Ramos (cell line): ENCODE measurements around the gene TIGD4.
"Not testable (repeated sequence)": the region's sequence is repeated elsewhere in the genome, so short reads cannot be mapped to it uniquely, and the experiment has no call there.

ENCODE experiments used
- in situ Hi-C: fragments of 300-500 bp; cut with MboI; formaldehyde crosslinking; loops from one replicate; pipeline ENCODE4 v1.14.3; 2022; ENCODE audit warnings: low sequenced_read_pairs; ENCODE audit not compliant: unreplicated experiment

Gene TIGD4

DNA sequence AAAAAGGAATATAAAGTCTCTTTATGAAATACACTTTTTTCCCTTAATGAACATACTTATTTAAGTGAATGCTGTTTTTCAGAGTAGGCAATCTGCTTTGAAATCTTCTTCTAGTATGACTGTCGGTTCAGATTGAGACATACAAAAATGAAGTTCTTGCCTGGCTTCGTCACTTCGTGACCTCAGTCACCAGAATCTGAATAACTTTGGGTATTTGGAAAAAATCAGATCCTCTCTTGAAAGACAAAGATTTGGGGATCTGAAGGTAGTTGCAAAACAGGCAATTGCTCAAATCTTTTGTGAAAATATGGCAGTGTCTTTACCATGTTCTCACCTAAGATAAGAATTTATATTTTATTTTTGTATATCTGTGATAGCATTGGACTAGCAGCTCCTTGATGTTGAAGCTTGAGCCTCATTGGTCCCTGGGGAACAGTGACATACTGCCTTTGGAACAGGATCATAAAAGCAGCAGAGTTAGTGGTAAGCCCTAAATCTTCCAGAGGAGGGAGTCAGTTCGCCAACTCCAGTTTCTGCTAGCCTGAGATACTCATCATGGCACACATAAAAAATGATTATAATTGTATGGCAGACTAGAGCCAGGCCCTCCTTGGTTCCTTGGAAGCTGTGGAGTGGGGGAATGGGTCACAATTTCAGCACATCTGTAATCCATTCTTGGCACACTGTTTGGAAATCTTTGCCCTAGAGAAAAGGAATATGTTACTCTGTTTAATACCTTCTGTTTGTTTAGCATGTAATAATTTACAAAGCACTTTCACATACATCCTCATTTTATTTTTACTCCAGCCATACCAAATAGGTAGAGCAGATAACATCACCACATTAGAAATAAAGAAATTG lies 5.2 kb upstream of the TIGD4 start:
- in situ Hi-C loops: no loop called here

DNA sequence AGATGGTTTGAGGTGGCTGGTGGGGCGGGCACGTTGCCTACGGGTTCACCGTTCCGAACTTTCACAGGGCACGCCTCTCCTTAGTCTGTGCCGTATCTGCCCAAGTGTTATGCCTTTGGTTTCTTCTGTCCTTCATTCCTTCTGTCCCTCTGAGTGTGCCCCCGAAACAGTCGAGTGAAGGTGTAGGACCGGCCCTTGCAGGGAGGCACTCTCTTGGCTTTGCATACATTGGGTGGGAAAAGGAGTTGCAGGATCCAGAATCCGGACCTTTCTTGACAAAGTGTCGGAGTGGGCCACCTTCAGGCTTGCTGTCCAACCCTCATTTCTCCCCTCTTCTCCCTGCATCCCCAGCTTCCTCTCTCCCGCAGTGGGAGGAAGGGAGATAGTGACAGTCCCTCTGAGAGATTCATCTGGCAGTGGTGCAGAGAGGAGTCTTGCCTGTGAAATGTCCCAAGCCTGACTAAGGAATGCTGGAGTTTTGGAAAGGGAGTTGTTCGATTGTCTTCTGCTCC lies 793 bp upstream of the TIGD4 start:
- in situ Hi-C loops: no loop called here

DNA sequence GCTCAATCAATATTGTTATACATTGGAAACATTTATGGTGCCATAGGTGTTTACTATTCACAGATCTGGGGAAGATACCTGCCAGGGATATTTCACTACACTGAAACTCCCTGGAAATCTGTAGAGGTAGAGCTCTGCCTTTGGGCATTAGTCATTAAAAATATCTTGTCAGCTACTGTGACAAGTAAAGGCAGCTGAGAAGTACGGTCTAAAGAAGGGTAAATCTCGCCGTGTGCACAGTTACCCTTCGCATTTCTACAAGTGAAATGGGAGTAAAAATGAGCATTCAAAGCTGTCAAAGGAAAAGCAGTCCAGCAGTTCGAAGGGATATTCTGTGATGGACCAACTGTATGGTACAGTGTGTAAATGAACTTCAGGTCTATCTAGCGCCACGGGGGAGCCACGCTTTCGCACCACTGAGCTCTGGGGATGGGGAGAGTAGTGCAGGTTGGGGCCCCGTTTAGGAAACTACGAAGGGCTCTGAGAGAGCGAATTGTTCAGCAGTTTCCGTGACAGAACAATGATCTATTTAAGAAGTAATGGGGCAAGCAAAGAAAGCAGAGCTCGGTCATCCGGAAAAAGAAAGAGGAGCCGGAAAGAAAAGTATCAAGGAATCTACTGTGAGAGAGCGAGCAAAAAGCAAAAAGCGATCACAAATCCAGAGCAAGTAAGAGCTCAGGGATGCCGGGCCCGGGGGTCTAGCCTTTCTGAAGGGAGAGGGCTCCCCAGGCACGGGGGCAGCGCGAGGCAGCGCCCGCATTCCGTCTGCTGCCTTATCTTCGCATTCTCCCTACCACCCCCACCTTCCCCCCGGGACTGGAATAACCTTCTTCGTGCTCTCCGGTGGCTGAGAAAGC lies 646 bp downstream of the TIGD4 start:
- in situ Hi-C loops: no loop called here

DNA sequence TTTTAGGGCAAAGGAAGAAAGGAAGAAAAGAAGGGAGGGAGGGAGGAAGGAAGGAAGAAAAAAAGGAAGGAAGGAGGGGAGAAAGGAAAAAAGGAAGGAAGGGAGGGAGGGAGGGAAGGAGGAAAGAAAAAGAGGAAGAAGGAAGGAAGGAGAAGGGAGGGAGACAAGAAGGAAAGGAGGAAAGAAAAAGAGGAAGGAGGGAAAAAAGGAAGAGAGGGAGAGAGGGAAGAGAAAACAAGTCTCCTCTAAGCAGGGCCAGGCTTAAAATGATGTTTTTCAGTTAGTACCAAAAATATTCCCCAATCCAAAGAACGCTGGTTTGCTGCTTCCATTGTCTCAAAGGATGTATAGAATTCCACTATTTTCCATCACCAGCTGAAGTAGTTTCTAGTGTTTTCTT lies 2.0 kb downstream of the TIGD4 start:
- in situ Hi-C loops: no loop called here

- in situ Hi-C loops: no loop called here
Observed at GRCh38 chr4:152776352-152776751, 3.2 kb downstream of the TIGD4 start.

DNA sequence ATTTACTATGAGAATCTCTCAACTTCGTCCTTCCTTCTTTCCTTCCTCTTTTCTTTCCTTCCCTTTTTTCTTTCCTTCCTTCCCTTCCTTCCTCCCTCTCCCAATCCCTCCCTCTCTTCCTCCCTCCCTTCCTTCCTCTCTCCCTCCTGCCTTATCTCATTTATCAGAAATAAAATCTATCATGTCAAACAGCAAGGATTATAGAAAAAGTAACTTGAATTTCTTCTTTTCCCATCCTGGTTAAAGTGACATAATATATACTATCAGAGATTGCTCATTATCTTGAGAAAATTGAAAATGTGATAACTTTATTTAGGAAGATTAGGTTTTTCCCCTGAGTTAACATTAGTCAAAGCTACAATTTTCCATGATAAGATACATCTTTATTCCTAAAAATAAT lies 5.6 kb downstream of the TIGD4 start:
- in situ Hi-C loops: no loop called here

DNA sequence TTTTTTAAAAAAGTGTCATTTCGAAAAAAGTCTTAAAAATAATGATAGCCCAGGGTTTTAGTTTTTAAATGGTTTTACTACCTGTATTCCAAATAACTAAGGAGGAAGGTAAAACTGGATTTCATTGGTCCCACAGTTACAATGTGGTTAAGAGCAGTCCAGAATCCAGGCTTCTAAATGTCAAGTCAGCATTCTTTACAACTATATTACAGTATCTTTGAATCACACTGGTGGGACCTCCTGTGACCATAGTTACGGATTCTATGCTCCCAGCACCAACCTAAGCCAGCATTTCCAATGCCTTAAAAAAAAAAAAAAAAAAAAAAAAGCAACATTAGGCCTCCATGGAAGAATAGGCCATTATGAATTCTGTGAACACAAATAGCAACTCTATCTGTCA lies 6.2 kb downstream of the TIGD4 start:
- in situ Hi-C loops: no loop called here

- in situ Hi-C loops: no loop called here
Observed at GRCh38 chr4:152771741-152772533, 7.6 kb downstream of the TIGD4 start.

GRCh38 chr4:152765069-152765737 lies 14.3 kb downstream of the TIGD4 start:
- in situ Hi-C loops: not testable (repeated sequence)

- in situ Hi-C loops: no loop called here
Observed at GRCh38 chr4:152763796-152764195, 15.7 kb downstream of the TIGD4 start.

GRCh38 chr4:152748619-152749018 lies 30.9 kb downstream of the TIGD4 start:
- in situ Hi-C loops: no loop called here

DNA sequence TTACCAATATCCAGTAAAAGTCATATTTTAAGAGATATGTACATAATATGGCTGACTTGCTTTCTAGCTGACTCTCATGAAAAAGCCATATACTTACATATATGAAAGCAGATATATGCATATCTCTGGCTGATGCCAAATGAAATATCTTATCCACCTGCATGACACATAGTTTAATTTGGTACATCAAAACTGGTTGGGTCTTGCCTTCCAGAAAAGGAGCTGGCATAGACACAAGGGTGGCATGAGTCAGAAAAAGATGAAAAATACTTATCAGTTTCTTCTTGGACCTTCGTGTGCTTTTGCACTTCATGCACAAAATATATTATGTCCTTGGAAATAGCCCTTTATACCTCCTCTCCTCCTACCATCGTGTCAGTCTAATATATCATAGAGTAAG lies 32.1 kb downstream of the TIGD4 start:
- in situ Hi-C loops: no loop called here

DNA sequence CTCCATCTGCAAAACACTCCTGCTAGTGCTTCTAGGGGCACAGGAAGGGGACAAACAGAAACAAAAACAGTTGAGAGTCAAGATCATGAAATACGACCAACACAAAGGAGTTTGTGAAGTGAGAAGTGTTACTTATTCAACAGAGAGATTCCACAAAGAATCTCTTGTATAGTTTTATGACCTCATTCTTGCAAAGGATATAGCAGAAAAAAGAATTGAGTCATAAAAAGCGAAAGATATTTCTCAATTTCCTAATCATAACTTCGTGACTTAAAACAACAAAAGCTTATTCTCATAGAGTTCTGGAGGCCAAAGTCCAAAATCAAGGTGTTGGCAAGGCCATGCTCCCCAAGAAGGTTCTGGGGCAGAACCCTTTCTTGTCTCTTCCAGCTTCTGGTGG lies 40.7 kb downstream of the TIGD4 start:
- in situ Hi-C loops: loop anchor here (10.0 kb wide), 1 partner anchor 244 kb away; no protein-coding TSS in a partner anchor

DNA sequence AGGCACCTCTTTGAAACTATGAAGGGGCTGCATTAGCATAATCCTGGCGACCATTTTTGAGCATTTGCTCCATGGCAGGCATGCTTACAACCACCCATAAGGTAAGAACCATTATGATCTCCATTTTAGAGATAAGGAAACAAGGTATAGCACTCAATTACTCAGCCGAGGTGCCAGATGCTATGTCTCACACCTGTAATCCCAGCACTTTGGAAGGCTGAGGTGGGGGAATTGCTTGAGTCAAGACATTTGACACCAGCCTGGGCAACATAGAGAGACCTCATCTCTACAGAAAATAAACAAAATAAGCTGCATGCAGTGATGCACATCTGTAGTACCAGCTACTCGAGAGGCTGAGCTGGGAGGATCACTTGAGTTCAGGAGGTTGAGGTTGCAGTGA lies 43.6 kb downstream of the TIGD4 start:
- in situ Hi-C loops: loop anchor here (10.0 kb wide), 1 partner anchor 241 kb away; no protein-coding TSS in a partner anchor

DNA sequence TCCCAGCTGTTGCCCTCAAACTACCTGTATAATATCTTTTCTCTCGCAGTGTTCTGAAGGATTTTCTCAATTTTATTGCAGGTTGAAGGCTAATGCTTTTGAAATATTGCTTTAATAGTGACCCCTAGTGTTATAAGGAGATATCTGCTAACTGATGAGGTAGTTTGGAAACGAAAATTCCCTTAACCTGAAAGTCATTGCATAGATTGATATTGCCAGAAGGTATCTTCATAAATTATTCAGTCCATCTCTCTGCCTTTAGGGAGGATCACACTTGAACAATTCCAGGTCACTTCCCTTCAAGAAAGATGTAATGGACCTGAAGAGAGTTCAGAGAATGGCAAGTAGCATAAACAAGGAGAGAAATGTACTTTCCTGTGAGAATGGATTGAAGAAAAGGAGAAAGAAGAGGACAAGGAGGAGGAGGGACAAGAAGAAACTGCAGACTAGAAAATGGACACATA lies 44.1 kb downstream of the TIGD4 start:
- in situ Hi-C loops: loop anchor here (10.0 kb wide), 1 partner anchor 241 kb away; no protein-coding TSS in a partner anchor

DNA sequence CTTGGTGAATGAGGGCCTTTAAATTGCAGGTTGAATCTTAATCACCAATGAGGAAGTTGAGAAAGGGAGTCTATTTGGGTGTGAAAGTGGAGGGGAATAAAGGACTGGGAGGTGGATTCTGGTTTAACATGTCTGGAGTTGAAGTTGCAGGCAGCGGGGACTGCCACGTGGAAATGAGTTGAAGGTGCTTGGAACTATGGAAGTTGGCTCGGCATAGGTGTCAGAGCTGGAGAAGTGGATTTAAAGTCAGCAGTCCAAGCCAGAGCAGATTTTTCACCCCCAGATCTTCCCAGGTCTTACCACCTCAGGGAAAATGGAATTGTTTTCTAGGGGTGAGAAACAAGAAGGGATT lies 44.9 kb downstream of the TIGD4 start:
- in situ Hi-C loops: loop anchor here (10.0 kb wide), 1 partner anchor 240 kb away; no protein-coding TSS in a partner anchor

DNA sequence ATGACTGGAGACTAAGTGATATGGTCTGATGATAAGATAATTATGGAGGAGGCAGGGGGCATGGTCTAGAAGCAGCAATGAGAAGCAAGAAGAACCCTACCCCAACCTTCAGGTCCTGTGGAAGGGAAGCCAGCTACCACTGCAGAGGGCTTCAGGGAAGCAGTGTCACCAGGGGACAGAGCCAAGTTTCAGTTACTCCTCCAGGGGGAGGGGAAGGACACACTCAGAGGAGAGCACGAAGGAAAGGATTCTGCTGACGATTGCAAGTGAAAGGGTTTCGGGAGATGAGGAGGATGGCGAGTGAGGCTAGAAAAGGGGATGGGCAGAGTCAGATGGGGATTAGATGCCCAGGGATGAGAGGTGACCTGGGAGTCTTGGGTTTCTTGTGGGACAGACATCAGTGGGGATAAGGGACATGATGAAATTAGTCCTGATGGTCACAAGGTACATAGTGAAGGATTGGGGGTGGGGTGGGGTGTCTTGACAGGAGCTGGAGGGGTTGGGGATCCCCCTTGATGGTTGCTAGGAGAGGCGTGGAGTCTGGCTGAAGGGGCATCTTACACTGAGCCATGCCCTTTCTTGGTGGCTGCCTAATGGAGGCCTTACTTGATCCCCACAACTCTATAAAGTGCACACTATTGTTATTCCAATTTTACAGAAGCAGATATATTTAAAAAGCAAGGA lies 45.4 kb downstream of the TIGD4 start:
- in situ Hi-C loops: loop anchor here (10.0 kb wide), 1 partner anchor 239 kb away; no protein-coding TSS in a partner anchor

GRCh38 chr4:152731997-152732396 lies 47.5 kb downstream of the TIGD4 start:
- in situ Hi-C loops: loop anchor here (10.0 kb wide), 1 partner anchor 237 kb away; no protein-coding TSS in a partner anchor

- in situ Hi-C loops: no loop called here
Observed at GRCh38 chr4:152729466-152729865, 50.1 kb downstream of the TIGD4 start.
